GM11168 (cell line): ENCODE measurements around the gene CNDP1.
"Not testable (repeated sequence)": the region's sequence is repeated elsewhere in the genome, so short reads cannot be mapped to it uniquely, and the experiment has no call there.

Experiments
- in situ Hi-C: fragments of 300-500 bp; cut with MboI; formaldehyde crosslinking; loops from one replicate; pipeline ENCODE4 v1.12.0; 2022; ENCODE audit warnings: low sequenced_read_pairs; ENCODE audit not compliant: unreplicated experiment

The CNDP1 gene

GRCh38 chr18:74519320-74520095 is 14.8 kb upstream of the CNDP1 start:
- in situ Hi-C loops, result no loop called here

- in situ Hi-C loops, result no loop called here
Measured at GRCh38 chr18:74520096-74520833, 14.0 kb upstream of the CNDP1 start.

- in situ Hi-C loops, result no loop called here
Measured at GRCh38 chr18:74521068-74521725, 13.1 kb upstream of the CNDP1 start.

- in situ Hi-C loops, result no loop called here
Measured at GRCh38 chr18:74522635-74523548, 11.4 kb upstream of the CNDP1 start.

- in situ Hi-C loops, result no loop called here
Measured at GRCh38 chr18:74524097-74524496, 10.2 kb upstream of the CNDP1 start.

- in situ Hi-C loops, result not testable (repeated sequence)
Measured at GRCh38 chr18:74524915-74525314, 9.4 kb upstream of the CNDP1 start.

- in situ Hi-C loops, result no loop called here
Measured at GRCh38 chr18:74525741-74526140, 8.6 kb upstream of the CNDP1 start.

GRCh38 chr18:74526488-74526887 is 7.8 kb upstream of the CNDP1 start:
- in situ Hi-C loops, result no loop called here

- in situ Hi-C loops, result no loop called here
Measured at GRCh38 chr18:74528478-74528877, 5.8 kb upstream of the CNDP1 start.

GRCh38 chr18:74528913-74529312 is 5.4 kb upstream of the CNDP1 start:
- in situ Hi-C loops, result no loop called here

GRCh38 chr18:74529378-74529777 is 4.9 kb upstream of the CNDP1 start:
- in situ Hi-C loops, result no loop called here

- in situ Hi-C loops, result no loop called here
Measured at GRCh38 chr18:74529811-74530583, 4.3 kb upstream of the CNDP1 start.

- in situ Hi-C loops, result no loop called here
Measured at GRCh38 chr18:74530584-74530862, 3.8 kb upstream of the CNDP1 start.

GRCh38 chr18:74531043-74531442 is 3.3 kb upstream of the CNDP1 start:
- in situ Hi-C loops, result no loop called here

GRCh38 chr18:74532511-74533025 is 1.7 kb upstream of the CNDP1 start:
- in situ Hi-C loops, result no loop called here

GRCh38 chr18:74533666-74534065 is 634 bp upstream of the CNDP1 start:
- in situ Hi-C loops, result no loop called here

- in situ Hi-C loops, result no loop called here
Measured at GRCh38 chr18:74534981-74535649, 815 bp downstream of the CNDP1 start.

GRCh38 chr18:74539289-74539688 is 5.0 kb downstream of the CNDP1 start:
- in situ Hi-C loops, result no loop called here
